Stimulated activated CD4-positive, alpha-beta T cell treated with anti-CD3 and anti-CD28 coated beads, Interleukin-4, amount 100 ng/mL, for 4 hours (primary cell): ENCODE measurements around the gene FGGY.

Source experiments
- DNase-seq, 2 experiments: peaks; one replicate each; pipeline ENCODE4 v3.0.0-alpha.2; 2020

FGGY gene

GRCh38 chr1:59751801-59752200, 454.9 kb downstream of the FGGY start:
- DNase-seq = no peak

GRCh38 chr1:59752556-59753414, 455.9 kb downstream of the FGGY start:
- no peak for DNase-seq

GRCh38 chr1:59755069-59755685, 458.3 kb downstream of the FGGY start:
- no peak for DNase-seq

GRCh38 chr1:59757197-59757747, 460.4 kb downstream of the FGGY start:
- DNase-seq = no peak

GRCh38 chr1:59759156-59759925, 462.4 kb downstream of the FGGY start:
- DNase-seq = peak; percentile 58 to 59

GRCh38 chr1:59761443-59761842, 464.5 kb downstream of the FGGY start:
- DNase-seq = no peak

- no peak for DNase-seq
Measured at GRCh38 chr1:59763418-59763817, 466.5 kb downstream of the FGGY start.

- no peak for DNase-seq
Measured at GRCh38 chr1:59765011-59765730, 468.3 kb downstream of the FGGY start.

GRCh38 chr1:59766227-59766855, 469.4 kb downstream of the FGGY start:
- no peak for DNase-seq

GRCh38 chr1:59767119-59767518, 470.2 kb downstream of the FGGY start:
- DNase-seq = no peak

- no peak for DNase-seq
Measured at GRCh38 chr1:59768792-59769735, 472.2 kb downstream of the FGGY start.

- DNase-seq = no peak
Measured at GRCh38 chr1:59769736-59770095, 472.8 kb downstream of the FGGY start.

- no peak for DNase-seq
Measured at GRCh38 chr1:59771361-59771760, 474.5 kb downstream of the FGGY start.

- no peak for DNase-seq
Measured at GRCh38 chr1:59775480-59775879, 478.6 kb downstream of the FGGY start.

- no peak for DNase-seq
Measured at GRCh38 chr1:59776960-59777852, 480.3 kb downstream of the FGGY start.

- DNase-seq = no peak
Measured at GRCh38 chr1:59779949-59780348, 483.1 kb downstream of the FGGY start.

- DNase-seq = no peak
Measured at GRCh38 chr1:59788825-59789224, 491.9 kb downstream of the FGGY start.

GRCh38 chr1:59798600-59798999, 501.7 kb downstream of the FGGY start:
- no peak for DNase-seq

- no peak for DNase-seq
Measured at GRCh38 chr1:59803458-59804038, 506.7 kb downstream of the FGGY start.

- DNase-seq = no peak
Measured at GRCh38 chr1:59804301-59804700, 507.4 kb downstream of the FGGY start.
